Breast epithelium (tissue), 3 donors: Measurements from ENCODE around the gene ZNF320.
"Not testable (repeated sequence)": the region's sequence is repeated elsewhere in the genome, so short reads cannot be mapped to it uniquely, and the experiment has no call there.

Experiments used
- CTCF ChIP-seq, 3 donors: fragments of 450-650 bp; IDR thresholded peaks; one replicate each; pipeline ENCODE4 v1.5.1; 2016 to 2017; ENCODE audit warnings: antibody characterized with exemption in 3 of 3, mild to moderate bottlenecking in 3 of 3, moderate library complexity in 3 of 3
- POLR2A ChIP-seq: fragments of 450-650 bp; IDR thresholded peaks from one replicate; pipeline ENCODE4 v1.6.1; 2016; ENCODE audit warnings: antibody characterized with exemption, mild to moderate bottlenecking, moderate library complexity

- TF ChIP-seq POLR2A; CTCF (IDR thresholded peaks at IDR 0.05): not testable (repeated sequence)
These were observed 24.4 kb downstream of the ZNF320 start for GRCh38 chr19:52872996-52873395.
